ENCODE results near the gene NTRK1. TPM values are rescaled to one million over a fixed set of nuclear protein-coding genes. Genes with fewer than 3 reads are reported as not detected.
A peak's percentile ranks its signal among the peaks of the same experiment; 100 is the strongest.

NTRK1 gene
- total and polyA plus RNA-seq, 3 experiments from 2014 or later = 2.9 to 3.0 TPM; not detected in 1

GRCh38 chr1:156875341-156875615 lies 14.6 kb downstream of the NTRK1 start:
- no peaks in the 10 kb centered on the region for H3K36me3 ChIP-seq (ENCODE audit: insufficient read depth, low read length)
- no peaks in the 10 kb centered on the region for H3K27me3 ChIP-seq (ENCODE audit: insufficient read depth, low read length, poor library complexity, severe bottlenecking)
- H3K9me3 ChIP-seq (ENCODE audit: low read length) = no peaks in the 10 kb centered on the region
- POLR2A ChIA-PET = no interaction called here
- H3K4me1 ChIP-seq (ENCODE audit: insufficient read depth, low read length) = no peaks in the 10 kb centered on the region
- Mint-ChIP-seq H3K36me3 (no peaks in the 10 kb centered on the region), H3K9me3 (no peaks in the 10 kb centered on the region), H3K4me3 (no peak overlapping the region), H3K27me3 (peaks cover 7 to 39% of the 10 kb centered on the region in 2 donors), H3K27ac (no peak overlapping the region), H3K4me1 (no peaks in the 10 kb centered on the region)
- CTCF ChIA-PET = interaction anchor here (0.6 to 2.8 kb wide), 2 partner anchors 14 to 58 kb away, joined by 3 to 10 read pairs; no protein-coding TSS in a partner anchor
- H3K4me3 ChIP-seq (ENCODE audit: low read length) = no peak overlapping the region
- no peak for DNase-seq
- H3K27ac ChIP-seq (ENCODE audit: low read depth, low read length) = no peak overlapping the region

- H3K36me3 ChIP-seq (ENCODE audit: insufficient read depth, low read length) = no peaks in the 10 kb centered on the region
- no peak for DNase-seq
- no peaks in the 10 kb centered on the region for H3K36me3 Mint-ChIP-seq
- ChIA-PET POLR2A (no interaction called here), CTCF (interaction anchor here (2.8 kb wide), 1 partner anchor 13 kb away, joined by 10 read pairs; no protein-coding TSS in a partner anchor)
- no peaks in the 10 kb centered on the region for H3K4me1 ChIP-seq (ENCODE audit: insufficient read depth, low read length)
- H3K4me3 Mint-ChIP-seq = no peak overlapping the region
- H3K27ac ChIP-seq (ENCODE audit: low read depth, low read length) = no peak overlapping the region
- H3K27ac Mint-ChIP-seq = no peak overlapping the region
- H3K27me3 Mint-ChIP-seq = peaks cover 10 to 47% of the 10 kb centered on the region in 2 donors
- H3K9me3 ChIP-seq (ENCODE audit: low read length) = no peaks in the 10 kb centered on the region
- H3K9me3 Mint-ChIP-seq = no peaks in the 10 kb centered on the region
- H3K4me1 Mint-ChIP-seq = no peaks in the 10 kb centered on the region
- H3K4me3 ChIP-seq (ENCODE audit: low read length) = no peak overlapping the region
- H3K27me3 ChIP-seq (ENCODE audit: insufficient read depth, low read length, poor library complexity, severe bottlenecking) = no peaks in the 10 kb centered on the region
Observed at GRCh38 chr1:156876281-156876680, 15.6 kb downstream of the NTRK1 start.

- H3K9me3 Mint-ChIP-seq = no peaks in the 10 kb centered on the region
- no peak for DNase-seq
- H3K27me3 ChIP-seq (ENCODE audit: insufficient read depth, low read length, poor library complexity, severe bottlenecking) = no peaks in the 10 kb centered on the region
- H3K4me1 Mint-ChIP-seq = no peaks in the 10 kb centered on the region
- H3K36me3 ChIP-seq (ENCODE audit: insufficient read depth, low read length) = no peaks in the 10 kb centered on the region
- H3K9me3 ChIP-seq (ENCODE audit: low read length) = no peaks in the 10 kb centered on the region
- ChIA-PET CTCF (interaction anchor here (1.1 to 2.8 kb wide), 2 partner anchors 12 to 18 kb away, joined by 3 to 10 read pairs; partner anchors contain the start of gene INSRR), POLR2A (no interaction called here)
- H3K36me3 Mint-ChIP-seq = no peaks in the 10 kb centered on the region
- no peak overlapping the region for H3K27ac ChIP-seq (ENCODE audit: low read depth, low read length)
- no peak overlapping the region for H3K4me3 Mint-ChIP-seq
- H3K27me3 Mint-ChIP-seq = peaks cover 16 to 56% of the 10 kb centered on the region in 2 donors
- H3K27ac Mint-ChIP-seq = peak overlapping the region in 1 of 8 donors; percentile 38
- no peak overlapping the region for H3K4me3 ChIP-seq (ENCODE audit: low read length)
- no peaks in the 10 kb centered on the region for H3K4me1 ChIP-seq (ENCODE audit: insufficient read depth, low read length)
Observed at GRCh38 chr1:156877433-156878170, 16.9 kb downstream of the NTRK1 start.

GRCh38 chr1:156879876-156880275 lies 19.2 kb downstream of the NTRK1 start:
- POLR2A ChIA-PET = no interaction called here
- no peaks in the 10 kb centered on the region for H3K4me1 ChIP-seq (ENCODE audit: insufficient read depth, low read length)
- no peaks in the 10 kb centered on the region for H3K9me3 ChIP-seq (ENCODE audit: low read length)
- no peak overlapping the region for H3K27ac ChIP-seq (ENCODE audit: low read depth, low read length)
- Mint-ChIP-seq H3K4me1 (no peaks in the 10 kb centered on the region), H3K36me3 (no peaks in the 10 kb centered on the region), H3K4me3 (no peak overlapping the region), H3K9me3 (no peaks in the 10 kb centered on the region), H3K27me3 (peaks cover 17 to 54% of the 10 kb centered on the region in 2 donors), H3K27ac (no peak overlapping the region)
- no peak for DNase-seq
- no peaks in the 10 kb centered on the region for H3K36me3 ChIP-seq (ENCODE audit: insufficient read depth, low read length)
- no peaks in the 10 kb centered on the region for H3K27me3 ChIP-seq (ENCODE audit: insufficient read depth, low read length, poor library complexity, severe bottlenecking)
- CTCF ChIA-PET = no interaction called here
- no peak overlapping the region for H3K4me3 ChIP-seq (ENCODE audit: low read length)

GRCh38 chr1:156880473-156880872 lies 19.8 kb downstream of the NTRK1 start:
- H3K27me3 ChIP-seq (ENCODE audit: insufficient read depth, low read length, poor library complexity, severe bottlenecking) = no peaks in the 10 kb centered on the region
- Mint-ChIP-seq H3K27ac (no peak overlapping the region), H3K9me3 (no peaks in the 10 kb centered on the region), H3K4me1 (no peaks in the 10 kb centered on the region), H3K27me3 (peaks cover 15 to 52% of the 10 kb centered on the region in 2 donors), H3K36me3 (no peaks in the 10 kb centered on the region), H3K4me3 (no peak overlapping the region)
- no peaks in the 10 kb centered on the region for H3K4me1 ChIP-seq (ENCODE audit: insufficient read depth, low read length)
- no peaks in the 10 kb centered on the region for H3K36me3 ChIP-seq (ENCODE audit: insufficient read depth, low read length)
- ChIA-PET POLR2A (no interaction called here), CTCF (interaction anchor here (1.4 kb wide), 1 partner anchor 9 kb away, joined by 8 read pairs; no protein-coding TSS in a partner anchor)
- H3K9me3 ChIP-seq (ENCODE audit: low read length) = no peaks in the 10 kb centered on the region
- no peak for DNase-seq
- H3K4me3 ChIP-seq (ENCODE audit: low read length) = no peak overlapping the region
- H3K27ac ChIP-seq (ENCODE audit: low read depth, low read length) = no peak overlapping the region

- Histone ChIP-seq H3K27ac (ENCODE audit: low read depth, low read length) (no peak overlapping the region), H3K36me3 (ENCODE audit: insufficient read depth, low read length) (no peaks in the 10 kb centered on the region), H3K9me3 (ENCODE audit: low read length) (no peaks in the 10 kb centered on the region), H3K27me3 (ENCODE audit: insufficient read depth, low read length, poor library complexity, severe bottlenecking) (no peaks in the 10 kb centered on the region), H3K4me1 (ENCODE audit: insufficient read depth, low read length) (no peaks in the 10 kb centered on the region), H3K4me3 (ENCODE audit: low read length) (no peak overlapping the region)
- Mint-ChIP-seq H3K27ac (peak overlapping the region in 1 of 8 donors; percentile 66), H3K9me3 (no peaks in the 10 kb centered on the region), H3K36me3 (no peaks in the 10 kb centered on the region), H3K27me3 (peaks cover 17 to 57% of the 10 kb centered on the region in 2 donors), H3K4me1 (no peaks in the 10 kb centered on the region), H3K4me3 (no peak overlapping the region)
- ChIA-PET POLR2A (no interaction called here), CTCF (interaction anchor here (1.2 to 1.4 kb wide), 2 partner anchors 9 to 11 kb away, joined by 3 to 8 read pairs; no protein-coding TSS in a partner anchor)
- DNase-seq = no peak
Observed at GRCh38 chr1:156881101-156881500, 20.4 kb downstream of the NTRK1 start.

GRCh38 chr1:156881663-156882062 lies 21.0 kb downstream of the NTRK1 start:
- no peak overlapping the region for H3K27ac Mint-ChIP-seq
- Histone ChIP-seq H3K4me3 (ENCODE audit: low read length) (no peak overlapping the region), H3K27ac (ENCODE audit: low read depth, low read length) (no peak overlapping the region), H3K9me3 (ENCODE audit: low read length) (no peaks in the 10 kb centered on the region), H3K4me1 (ENCODE audit: insufficient read depth, low read length) (no peaks in the 10 kb centered on the region), H3K27me3 (ENCODE audit: insufficient read depth, low read length, poor library complexity, severe bottlenecking) (no peaks in the 10 kb centered on the region), H3K36me3 (ENCODE audit: insufficient read depth, low read length) (no peaks in the 10 kb centered on the region)
- H3K36me3 Mint-ChIP-seq = no peaks in the 10 kb centered on the region
- H3K4me1 Mint-ChIP-seq = no peaks in the 10 kb centered on the region
- peaks cover 19 to 58% of the 10 kb centered on the region in 2 donors for H3K27me3 Mint-ChIP-seq
- ChIA-PET POLR2A (no interaction called here), CTCF (interaction anchor here (1.2 to 1.4 kb wide), 2 partner anchors 8 to 10 kb away, joined by 3 to 8 read pairs; no protein-coding TSS in a partner anchor)
- no peak overlapping the region for H3K4me3 Mint-ChIP-seq
- H3K9me3 Mint-ChIP-seq = peaks cover 0 to 2% (median 0%) of the 10 kb centered on the region in 5 donors
- DNase-seq = no peak

GRCh38 chr1:156882543-156882942 lies 21.9 kb downstream of the NTRK1 start:
- H3K27me3 ChIP-seq (ENCODE audit: insufficient read depth, low read length, poor library complexity, severe bottlenecking) = no peaks in the 10 kb centered on the region
- CTCF ChIA-PET = no interaction called here
- H3K4me1 ChIP-seq (ENCODE audit: insufficient read depth, low read length) = no peaks in the 10 kb centered on the region
- POLR2A ChIA-PET = no interaction called here
- no peak for DNase-seq
- no peak overlapping the region for H3K4me3 ChIP-seq (ENCODE audit: low read length)
- H3K36me3 ChIP-seq (ENCODE audit: insufficient read depth, low read length) = no peaks in the 10 kb centered on the region
- Mint-ChIP-seq H3K9me3 (peaks cover 0 to 2% (median 0%) of the 10 kb centered on the region in 5 donors), H3K27ac (no peak overlapping the region), H3K27me3 (peaks cover 19 to 59% of the 10 kb centered on the region in 2 donors), H3K4me3 (no peak overlapping the region), H3K4me1 (no peaks in the 10 kb centered on the region), H3K36me3 (no peaks in the 10 kb centered on the region)
- no peaks in the 10 kb centered on the region for H3K9me3 ChIP-seq (ENCODE audit: low read length)
- no peak overlapping the region for H3K27ac ChIP-seq (ENCODE audit: low read depth, low read length)
